Hepatocyte (in vitro differentiated cells): Measurements from ENCODE around the gene FOS.
"Not testable (repeated sequence)": the region's sequence is repeated elsewhere in the genome, so short reads cannot be mapped to it uniquely, and the experiment has no call there.

ENCODE experiments used
- EZH2 ChIP-seq: fragments of 200-600 bp; sonication (generic); IDR thresholded peaks from 2 replicates; pipeline ENCODE4 v1.6.1; 2016; ENCODE audit warnings: antibody characterized with exemption, mild to moderate bottlenecking, borderline replicate concordance
- EZH2phosphoT487 ChIP-seq: fragments of 200-600 bp; sonication (generic); IDR thresholded peaks from one replicate; pipeline ENCODE4 v1.6.1; 2018; ENCODE audit warnings: antibody characterized with exemption, mild to moderate bottlenecking, low read depth, moderate library complexity; ENCODE audit not compliant: unreplicated experiment, severe bottlenecking
- TF ChIP-seq, protein P1 (sequence below): fragments of 200-600 bp; sonication (generic); IDR thresholded peaks from 2 replicates; pipeline ENCODE4 v1.5.1; 2016; ENCODE audit warnings: antibody characterized with exemption, mild to moderate bottlenecking; ENCODE audit not compliant: poor library complexity

DNA sequence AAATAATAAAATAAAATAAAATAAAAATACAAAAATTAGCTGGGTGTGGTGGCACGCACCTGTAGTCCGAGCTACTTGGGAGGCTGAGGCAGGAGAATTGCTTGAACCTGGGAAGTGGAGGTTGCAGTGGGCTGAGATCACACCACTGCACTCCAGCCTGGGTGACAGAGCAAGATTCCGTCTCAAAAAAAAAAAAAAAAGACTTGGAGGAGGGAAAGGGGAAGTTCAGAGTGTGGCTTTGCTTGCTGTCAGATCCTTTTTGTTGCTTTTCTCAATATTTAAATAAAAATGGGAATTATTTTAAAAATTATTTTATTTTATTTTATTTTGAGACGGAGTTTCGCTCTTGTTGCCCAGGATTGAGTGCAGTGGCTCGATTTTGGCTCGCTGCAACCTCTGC, 43.4 kb upstream of the FOS start:
- TF ChIP-seq, protein P1, sequence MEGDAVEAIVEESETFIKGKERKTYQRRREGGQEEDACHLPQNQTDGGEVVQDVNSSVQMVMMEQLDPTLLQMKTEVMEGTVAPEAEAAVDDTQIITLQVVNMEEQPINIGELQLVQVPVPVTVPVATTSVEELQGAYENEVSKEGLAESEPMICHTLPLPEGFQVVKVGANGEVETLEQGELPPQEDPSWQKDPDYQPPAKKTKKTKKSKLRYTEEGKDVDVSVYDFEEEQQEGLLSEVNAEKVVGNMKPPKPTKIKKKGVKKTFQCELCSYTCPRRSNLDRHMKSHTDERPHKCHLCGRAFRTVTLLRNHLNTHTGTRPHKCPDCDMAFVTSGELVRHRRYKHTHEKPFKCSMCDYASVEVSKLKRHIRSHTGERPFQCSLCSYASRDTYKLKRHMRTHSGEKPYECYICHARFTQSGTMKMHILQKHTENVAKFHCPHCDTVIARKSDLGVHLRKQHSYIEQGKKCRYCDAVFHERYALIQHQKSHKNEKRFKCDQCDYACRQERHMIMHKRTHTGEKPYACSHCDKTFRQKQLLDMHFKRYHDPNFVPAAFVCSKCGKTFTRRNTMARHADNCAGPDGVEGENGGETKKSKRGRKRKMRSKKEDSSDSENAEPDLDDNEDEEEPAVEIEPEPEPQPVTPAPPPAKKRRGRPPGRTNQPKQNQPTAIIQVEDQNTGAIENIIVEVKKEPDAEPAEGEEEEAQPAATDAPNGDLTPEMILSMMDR: not testable (repeated sequence)
- TF ChIP-seq EZH2, EZH2phosphoT487: not testable (repeated sequence)
